ENCODE data around the gene CD180. TPM values are rescaled to one million over a fixed set of nuclear protein-coding genes. Genes with fewer than 3 reads are reported as not detected.
A peak's percentile ranks its signal among the peaks of the same experiment; 100 is the strongest.

The CD180 gene
- total RNA-seq (2014; rRNA removed) = not detected in 2 replicates
- polyA plus RNA-seq (2012) = not detected

GRCh38 chr5:67196537-67197059 lies at the start of gene CD180:
CD180 (minus strand) TSS chr5:67196799; CDS start chr5:67196641, 158 bp downstream.
- DNase-seq (ENCODE audit: low read depth) = no peak

GRCh38 chr5:67246108-67246507 lies 49.5 kb upstream of the CD180 start:
- peak; percentile 77 for DNase-seq (ENCODE audit: low read depth)

GRCh38 chr5:67245259-67245846 lies 48.8 kb upstream of the CD180 start:
- DNase-seq (ENCODE audit: low read depth) = no peak

GRCh38 chr5:67244345-67244793 lies 47.8 kb upstream of the CD180 start:
- no peak for DNase-seq (ENCODE audit: low read depth)

- DNase-seq (ENCODE audit: low read depth) = no peak
Observed at GRCh38 chr5:67243944-67244343, 47.3 kb upstream of the CD180 start.

- DNase-seq (ENCODE audit: low read depth) = no peak
Observed at GRCh38 chr5:67243349-67243748, 46.8 kb upstream of the CD180 start.

GRCh38 chr5:67241326-67241725 lies 44.7 kb upstream of the CD180 start:
- DNase-seq (ENCODE audit: low read depth) = no peak

GRCh38 chr5:67240846-67241245 lies 44.2 kb upstream of the CD180 start:
- no peak for DNase-seq (ENCODE audit: low read depth)

GRCh38 chr5:67240065-67240464 lies 43.5 kb upstream of the CD180 start:
- no peak for DNase-seq (ENCODE audit: low read depth)

- no peak for DNase-seq (ENCODE audit: low read depth)
Observed at GRCh38 chr5:67238191-67238590, 41.6 kb upstream of the CD180 start.

GRCh38 chr5:67235399-67236110 lies 39.0 kb upstream of the CD180 start:
- DNase-seq (ENCODE audit: low read depth) = no peak

- DNase-seq (ENCODE audit: low read depth) = peak; percentile 91
Observed at GRCh38 chr5:67234671-67235176, 38.1 kb upstream of the CD180 start.

- peak; percentile 32 for DNase-seq (ENCODE audit: low read depth)
Observed at GRCh38 chr5:67233075-67233474, 36.5 kb upstream of the CD180 start.

GRCh38 chr5:67223211-67223610 lies 26.6 kb upstream of the CD180 start:
- no peak for DNase-seq (ENCODE audit: low read depth)

- no peak for DNase-seq (ENCODE audit: low read depth)
Observed at GRCh38 chr5:67222243-67223025, 25.8 kb upstream of the CD180 start.

- DNase-seq (ENCODE audit: low read depth) = no peak
Observed at GRCh38 chr5:67221487-67222242, 25.1 kb upstream of the CD180 start.

- no peak for DNase-seq (ENCODE audit: low read depth)
Observed at GRCh38 chr5:67216564-67216963, 20.0 kb upstream of the CD180 start.

GRCh38 chr5:67215519-67216471 lies 19.2 kb upstream of the CD180 start:
- no peak for DNase-seq (ENCODE audit: low read depth)

GRCh38 chr5:67214707-67215447 lies 18.3 kb upstream of the CD180 start:
- DNase-seq (ENCODE audit: low read depth) = no peak

All from LHCN-M2 (cell line).